OCI-LY3 (cell line): ENCODE results near the gene MYO15B.

Experiments
- EZH2phosphoT487 ChIP-seq: fragments of 200-600 bp; shearing (Covaris generic); IDR thresholded peaks from 2 replicates; pipeline ENCODE4 v1.6.1; 2018; ENCODE audit warnings: antibody characterized with exemption, mixed run types, low read depth
- TF ChIP-seq, protein P1 (sequence below): fragments of 200-600, 300-600 bp; sonication (generic); IDR thresholded peaks from 2 replicates; pipeline ENCODE4 v1.5.1; 2014; ENCODE audit warnings: antibody characterized with exemption, low read length, low read depth

DNA sequence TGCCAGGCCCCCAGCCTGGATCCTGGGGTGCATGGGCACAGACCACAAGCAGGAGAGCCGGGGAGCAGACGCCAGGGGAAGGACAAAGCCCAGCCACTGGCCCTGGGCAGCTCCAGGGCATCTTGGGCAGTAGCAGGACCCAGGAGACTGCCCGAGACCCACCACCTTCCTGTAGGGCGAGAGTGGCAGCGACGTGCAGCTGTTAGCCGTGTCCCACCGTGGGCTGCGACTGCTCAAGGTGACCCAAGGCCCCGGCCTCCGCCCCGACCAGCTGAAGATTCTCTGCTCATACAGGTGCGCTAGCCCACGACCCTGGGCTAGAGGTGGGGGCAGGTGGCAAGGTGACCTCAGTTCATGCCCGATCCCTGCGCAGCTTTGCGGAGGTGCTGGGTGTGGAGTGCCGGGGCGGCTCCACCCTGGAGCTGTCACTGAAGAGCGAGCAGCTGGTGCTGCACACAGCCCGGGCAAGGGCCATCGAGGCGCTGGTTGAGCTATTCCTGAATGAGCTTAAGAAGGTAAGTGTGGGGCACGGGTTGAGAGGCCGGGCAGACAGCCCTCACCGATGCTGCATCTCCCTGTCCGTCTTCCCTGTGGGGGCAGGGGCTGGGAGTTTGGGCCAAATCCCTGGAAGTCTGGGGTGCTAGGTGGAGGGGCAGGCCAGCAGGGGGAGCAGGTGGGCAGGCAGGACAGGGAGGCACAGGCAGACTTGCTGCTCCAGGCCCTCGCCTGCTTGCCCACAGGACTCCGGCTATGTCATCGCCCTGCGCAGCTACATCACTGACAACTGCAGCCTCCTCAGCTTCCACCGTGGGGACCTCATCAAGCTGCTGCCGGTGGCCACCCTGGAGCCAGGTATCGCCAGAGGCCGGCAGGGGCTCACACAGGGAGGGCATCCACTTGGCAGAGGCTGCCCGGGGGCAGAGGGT, 32.2 kb downstream of the MYO15B start:
- TF ChIP-seq, protein P1, sequence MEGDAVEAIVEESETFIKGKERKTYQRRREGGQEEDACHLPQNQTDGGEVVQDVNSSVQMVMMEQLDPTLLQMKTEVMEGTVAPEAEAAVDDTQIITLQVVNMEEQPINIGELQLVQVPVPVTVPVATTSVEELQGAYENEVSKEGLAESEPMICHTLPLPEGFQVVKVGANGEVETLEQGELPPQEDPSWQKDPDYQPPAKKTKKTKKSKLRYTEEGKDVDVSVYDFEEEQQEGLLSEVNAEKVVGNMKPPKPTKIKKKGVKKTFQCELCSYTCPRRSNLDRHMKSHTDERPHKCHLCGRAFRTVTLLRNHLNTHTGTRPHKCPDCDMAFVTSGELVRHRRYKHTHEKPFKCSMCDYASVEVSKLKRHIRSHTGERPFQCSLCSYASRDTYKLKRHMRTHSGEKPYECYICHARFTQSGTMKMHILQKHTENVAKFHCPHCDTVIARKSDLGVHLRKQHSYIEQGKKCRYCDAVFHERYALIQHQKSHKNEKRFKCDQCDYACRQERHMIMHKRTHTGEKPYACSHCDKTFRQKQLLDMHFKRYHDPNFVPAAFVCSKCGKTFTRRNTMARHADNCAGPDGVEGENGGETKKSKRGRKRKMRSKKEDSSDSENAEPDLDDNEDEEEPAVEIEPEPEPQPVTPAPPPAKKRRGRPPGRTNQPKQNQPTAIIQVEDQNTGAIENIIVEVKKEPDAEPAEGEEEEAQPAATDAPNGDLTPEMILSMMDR = peak; percentile 53
- no peak for TF ChIP-seq EZH2phosphoT487
